ENCODE measurements around the gene FUT7. TPM values are rescaled to one million over a fixed set of nuclear protein-coding genes. Genes with fewer than 3 reads are reported as not detected.

Gene FUT7
- total and polyA plus RNA-seq, 2 donors from 2014 or later, result 0.60 TPM; not detected in 1

GRCh38 chr9:137076636-137077009, 44.7 kb upstream of the FUT7 start:
- FAIRE-seq (no peak), DNase-seq (peak in 1 of 5 donors; percentile 81)
- Histone ChIP-seq H3K4me1 (ENCODE audit: control insufficient read depth in 2 of 3, insufficient read depth in 2 of 3, low read depth in 1 of 3, low read length in 3 of 3) (peaks cover 0 to 9% (median 0%) of the 10 kb centered on the region in 3 donors), H3K9ac (ENCODE audit: low read length in 3 of 3) (no peak overlapping the region), H3K27ac (ENCODE audit: low read depth in 2 of 2, low read length in 2 of 2) (peak overlapping the region in 1 of 2 donors; percentile 9), H3K27me3 (ENCODE audit: control insufficient read depth, insufficient read depth, low read length) (peaks cover 11% of the 10 kb centered on the region), H3K9me3 (ENCODE audit: control insufficient read depth in 2 of 3, insufficient read depth in 1 of 3, low read length in 3 of 3) (no peaks in the 10 kb centered on the region), H3K4me3 (ENCODE audit: low read length in 3 of 3) (no peak overlapping the region), H3K36me3 (ENCODE audit: control insufficient read depth in 2 of 3, insufficient read depth in 3 of 3, low read length in 3 of 3) (peaks cover 0 to 11% (median 0%) of the 10 kb centered on the region in 3 donors)
- intact Hi-C loops (cut with DNase I), result no loop called here
- TF ChIP-seq CTCF (IDR thresholded peaks at IDR 0.05; ENCODE audit: borderline replicate concordance, extremely low read depth, insufficient read depth), result no peak

DNA sequence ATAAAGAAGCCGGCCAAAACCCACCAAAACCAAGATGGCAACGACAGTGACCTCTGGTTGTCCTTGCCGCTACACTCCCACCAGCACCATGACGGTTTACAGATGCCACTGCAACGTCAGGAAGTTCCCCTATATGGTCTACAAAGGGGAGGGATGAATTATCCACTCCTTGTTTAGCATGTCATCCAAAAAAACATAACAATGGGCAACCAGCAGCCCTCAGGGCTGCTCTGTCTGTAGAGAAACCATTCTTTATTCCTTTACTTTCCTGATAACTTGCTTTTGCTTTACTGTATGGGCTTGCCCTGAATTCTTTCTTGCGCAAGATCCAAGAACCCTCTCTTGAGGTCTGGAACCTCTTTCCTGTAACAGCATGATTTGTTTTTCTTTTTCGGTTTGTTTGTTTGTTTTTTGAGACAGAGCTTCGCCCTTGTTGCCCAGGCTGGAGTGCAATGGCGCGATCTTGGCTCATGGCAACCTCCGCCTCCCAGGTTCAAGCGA, 43.4 kb upstream of the FUT7 start:
- peaks cover 0 to 9% (median 0%) of the 10 kb centered on the region in 3 donors for H3K36me3 ChIP-seq (ENCODE audit: control insufficient read depth in 2 of 3, insufficient read depth in 3 of 3, low read length in 3 of 3)
- DNase-seq (no peak), FAIRE-seq (no peak)
- no peak overlapping the region for H3K4me3 ChIP-seq (ENCODE audit: low read length in 3 of 3)
- H3K9ac ChIP-seq (ENCODE audit: low read length in 3 of 3), result no peak overlapping the region
- H3K9me3 ChIP-seq (ENCODE audit: control insufficient read depth in 2 of 3, insufficient read depth in 1 of 3, low read length in 3 of 3), result no peaks in the 10 kb centered on the region
- intact Hi-C loops (cut with DNase I), result no loop called here
- no peak overlapping the region for H3K27ac ChIP-seq (ENCODE audit: low read depth in 2 of 2, low read length in 2 of 2)
- TF ChIP-seq CTCF (IDR thresholded peaks at IDR 0.05; ENCODE audit: borderline replicate concordance, extremely low read depth, insufficient read depth), result no peak
- H3K4me1 ChIP-seq (ENCODE audit: control insufficient read depth in 2 of 3, insufficient read depth in 2 of 3, low read depth in 1 of 3, low read length in 3 of 3), result peaks cover 0 to 16% (median 4%) of the 10 kb centered on the region in 3 donors
- peaks cover 11% of the 10 kb centered on the region for H3K27me3 ChIP-seq (ENCODE audit: control insufficient read depth, insufficient read depth, low read length)

GRCh38 chr9:137074657-137075274, 42.9 kb upstream of the FUT7 start:
- FAIRE-seq, result no peak

More at GRCh38 chr9:137074657-137075274, 42.9 kb upstream of the FUT7 start:
- no peak overlapping the region for H3K9ac ChIP-seq (ENCODE audit: low read length in 3 of 3)
- no peak overlapping the region for H3K27ac ChIP-seq (ENCODE audit: low read depth in 2 of 2, low read length in 2 of 2)
- TF ChIP-seq CTCF (IDR thresholded peaks at IDR 0.05; ENCODE audit: borderline replicate concordance, extremely low read depth, insufficient read depth), result no peak
- H3K36me3 ChIP-seq (ENCODE audit: control insufficient read depth in 2 of 3, insufficient read depth in 3 of 3, low read length in 3 of 3), result peaks cover 0 to 7% (median 0%) of the 10 kb centered on the region in 3 donors
- DNase-seq, result peak in 2 of 5 donors; percentile 52 to 73
- no peak overlapping the region for H3K4me3 ChIP-seq (ENCODE audit: low read length in 3 of 3)
- no peaks in the 10 kb centered on the region for H3K9me3 ChIP-seq (ENCODE audit: control insufficient read depth in 2 of 3, insufficient read depth in 1 of 3, low read length in 3 of 3)
- intact Hi-C loops (cut with DNase I), result no loop called here
- peaks cover 7% of the 10 kb centered on the region for H3K27me3 ChIP-seq (ENCODE audit: control insufficient read depth, insufficient read depth, low read length)
- H3K4me1 ChIP-seq (ENCODE audit: control insufficient read depth in 2 of 3, insufficient read depth in 2 of 3, low read depth in 1 of 3, low read length in 3 of 3), result peaks cover 0 to 16% (median 4%) of the 10 kb centered on the region in 3 donors
